Suppressor macrophage (primary cell): Measurements from ENCODE around the gene CAPZA2.
"Not testable (repeated sequence)": the region's sequence is repeated elsewhere in the genome, so short reads cannot be mapped to it uniquely, and the experiment has no call there.

Experiments
- DNase-seq, 4 experiments: peaks; one replicate each; pipeline ENCODE4 v3.0.0-alpha.2; 2020 to 2022

The CAPZA2 gene

DNA sequence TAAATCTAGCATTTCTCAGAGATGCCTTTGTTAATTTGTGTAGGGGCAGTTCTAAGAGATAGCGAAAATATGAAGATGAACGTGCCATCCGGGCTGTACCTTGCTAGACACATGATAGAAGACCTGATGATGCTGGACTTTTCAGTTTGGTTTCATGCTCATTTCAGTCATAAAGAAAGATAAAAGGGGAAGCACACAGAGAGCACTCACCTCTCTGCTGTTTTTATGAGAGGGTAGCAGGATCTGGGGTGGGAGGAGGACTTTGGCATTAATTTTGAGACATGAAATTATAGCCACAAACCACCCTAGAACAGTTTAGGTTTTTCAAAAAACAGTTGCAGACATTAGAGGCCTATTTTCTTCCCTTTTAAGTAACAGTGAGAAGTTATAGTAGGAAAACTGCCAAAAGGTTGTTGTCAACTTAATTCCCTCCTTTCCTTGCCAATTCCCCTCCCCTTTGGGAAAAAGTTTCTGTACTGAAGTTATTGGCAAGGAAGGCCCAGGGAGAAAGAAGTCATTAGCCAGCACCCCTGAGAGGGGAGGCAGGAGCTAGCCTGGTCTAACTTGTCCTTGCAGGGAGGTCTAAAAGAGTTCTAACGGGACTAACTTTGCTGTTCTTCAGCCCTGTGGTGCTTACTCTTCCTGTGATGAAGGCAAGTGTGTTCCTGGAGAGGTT, 93.6 kb downstream of the CAPZA2 start:
- DNase-seq, result no peak

DNA sequence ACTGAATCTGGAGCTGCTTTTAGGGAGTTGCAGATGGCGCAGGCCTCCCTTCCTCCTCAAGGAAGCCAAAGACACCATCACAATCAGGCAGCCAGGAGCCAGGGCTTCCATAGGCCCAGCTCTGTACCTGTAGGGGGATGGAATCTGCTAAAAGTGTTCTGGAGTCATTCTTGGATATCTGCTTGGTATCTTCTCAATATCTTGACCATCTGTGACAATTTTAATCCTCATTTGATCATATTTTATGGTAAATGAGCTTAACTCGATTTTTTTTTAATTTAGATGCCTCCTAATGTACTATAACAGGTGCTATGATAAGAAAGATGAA, 94.1 kb downstream of the CAPZA2 start:
- no peak for DNase-seq

DNA sequence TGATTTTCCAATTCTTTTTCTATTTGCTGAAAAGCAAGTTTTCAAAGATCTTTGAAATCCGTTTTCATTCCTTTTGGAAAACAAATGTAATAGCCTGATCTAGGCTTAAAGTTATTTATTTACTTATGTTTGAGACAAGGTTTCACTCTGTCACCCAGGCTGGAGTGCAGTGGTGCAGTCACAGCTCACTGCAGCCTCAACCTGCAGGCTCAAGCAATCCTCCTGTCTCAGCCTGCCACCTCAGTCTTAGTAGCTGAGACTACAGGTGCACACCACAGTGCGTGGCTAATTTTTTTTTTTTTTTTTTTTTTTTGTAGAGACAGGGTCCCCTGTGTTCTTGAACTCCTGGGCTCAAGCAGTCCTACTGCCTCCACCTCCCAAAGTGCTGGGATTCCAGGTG, 95.5 kb downstream of the CAPZA2 start:
- DNase-seq, result no peak

DNA sequence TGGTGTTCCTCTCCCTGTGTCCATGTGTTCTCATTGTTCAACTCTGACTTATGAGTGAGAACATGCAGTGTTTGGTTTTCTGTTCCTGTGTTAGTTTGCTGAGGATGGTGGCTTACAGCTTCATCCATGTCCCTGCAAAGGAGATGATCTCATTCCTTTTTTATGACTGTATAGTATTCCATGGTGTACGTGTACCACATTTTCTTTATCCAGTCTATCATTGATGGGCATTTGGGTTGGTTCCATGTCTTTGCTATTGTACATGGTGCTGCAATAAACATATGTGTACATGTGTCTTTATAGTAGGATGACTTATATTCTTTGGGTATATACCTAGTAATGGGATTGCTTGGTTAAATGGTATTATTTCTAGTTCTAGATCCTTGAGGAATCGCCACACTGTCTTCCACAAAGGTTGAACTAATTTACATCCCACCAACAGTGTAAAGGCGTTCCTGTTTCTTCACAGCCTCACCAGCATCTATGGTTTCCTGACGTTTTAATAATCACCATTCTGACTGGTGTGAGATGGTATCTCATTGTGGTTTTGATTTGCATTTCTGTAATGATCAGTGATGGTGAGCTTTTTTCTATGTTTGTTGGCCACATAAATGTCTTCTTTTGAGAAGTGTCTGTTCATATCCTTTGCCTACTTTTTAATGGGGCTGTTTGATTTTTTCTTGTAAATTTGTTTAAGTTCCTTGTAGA, 99.7 kb downstream of the CAPZA2 start:
- not testable (repeated sequence) for DNase-seq

DNA sequence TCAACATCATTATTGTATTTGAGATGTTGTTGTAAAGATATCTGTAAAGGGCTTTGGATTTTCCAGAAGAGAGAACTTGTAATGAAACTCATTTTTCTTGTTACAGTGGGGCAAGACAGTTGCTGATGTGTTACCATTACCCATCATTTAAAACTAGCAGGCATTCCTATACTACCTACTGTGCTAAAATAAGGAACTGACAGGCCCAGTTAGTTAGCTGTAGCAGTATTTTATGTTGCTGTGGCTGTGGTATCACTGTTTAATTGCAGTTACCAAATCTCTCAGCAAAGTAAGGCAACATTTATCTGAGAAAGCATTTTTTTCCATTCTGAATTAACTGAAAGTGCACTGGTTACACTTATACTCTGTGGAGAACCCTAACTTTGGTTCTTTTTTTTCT, 100.8 kb downstream of the CAPZA2 start:
- no peak for DNase-seq

DNA sequence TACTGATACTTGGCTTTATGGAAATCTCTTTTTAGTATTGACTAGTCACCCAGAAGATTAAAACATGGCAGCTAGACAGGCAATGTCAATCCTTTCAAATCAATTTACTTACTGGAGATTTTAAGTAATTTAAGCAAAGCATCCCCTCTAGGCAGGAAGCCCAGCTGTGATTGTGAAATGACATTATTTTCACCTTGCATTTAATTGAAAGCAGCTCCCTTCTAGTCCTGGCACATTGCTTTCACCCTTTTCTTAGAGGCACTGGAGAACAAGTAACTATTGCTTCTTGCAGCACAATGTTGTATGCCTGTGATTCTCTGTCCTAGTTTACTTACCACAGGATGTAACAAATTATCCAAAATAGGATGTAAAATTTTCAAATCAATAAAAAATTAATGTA, 104.2 kb downstream of the CAPZA2 start:
- no peak for DNase-seq

DNA sequence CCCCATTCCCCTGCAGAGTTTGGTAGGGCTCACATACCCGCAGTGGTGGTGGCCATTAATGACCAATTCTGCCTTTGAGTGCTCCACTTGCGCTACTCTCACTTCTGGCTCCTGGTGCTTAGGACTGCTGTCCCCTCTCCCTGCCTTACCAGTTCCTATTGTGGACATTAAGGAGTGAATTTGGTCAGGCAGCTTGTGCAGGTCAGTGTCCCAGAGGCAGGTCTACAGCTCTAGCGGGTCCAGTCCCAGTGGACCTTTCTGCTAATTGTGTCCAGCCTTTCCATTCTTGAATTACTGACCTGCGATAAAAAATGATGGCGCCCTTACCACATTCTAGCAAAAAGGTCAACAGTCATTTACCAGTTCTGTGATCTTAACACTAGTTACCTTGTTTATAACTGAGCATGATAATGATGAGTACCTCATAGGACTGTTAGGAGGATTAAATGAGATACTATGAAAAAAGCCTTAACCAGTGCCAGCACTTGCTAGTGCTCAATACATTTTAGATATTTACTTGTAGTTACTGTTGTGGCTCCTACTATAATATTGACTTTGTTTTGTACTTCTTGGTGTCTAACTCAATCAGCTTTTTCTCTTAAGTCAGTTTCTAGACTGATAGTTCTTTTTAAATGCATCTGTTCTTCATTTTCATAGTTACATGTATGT, 105.0 kb downstream of the CAPZA2 start:
- DNase-seq, result no peak

DNA sequence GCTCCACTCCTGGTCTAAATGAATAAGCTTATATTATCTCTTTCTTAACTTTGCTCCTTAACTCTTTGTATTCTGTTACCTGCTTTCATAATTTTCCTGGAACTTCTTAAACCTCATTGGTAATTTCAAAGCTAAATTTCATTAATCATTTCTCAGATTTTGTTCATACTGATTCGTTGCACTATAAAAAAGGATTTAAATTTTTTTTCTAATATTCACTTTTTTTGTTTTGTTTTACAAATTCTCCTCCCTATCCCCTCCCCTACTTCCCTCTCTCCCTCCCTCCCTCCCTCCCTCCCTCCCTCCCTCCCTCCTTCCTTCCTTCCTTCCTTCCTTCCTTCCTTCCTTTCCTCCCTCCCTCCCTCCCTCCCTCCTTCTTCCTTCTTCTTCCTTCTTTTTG, 105.6 kb downstream of the CAPZA2 start:
- DNase-seq, result no peak

DNA sequence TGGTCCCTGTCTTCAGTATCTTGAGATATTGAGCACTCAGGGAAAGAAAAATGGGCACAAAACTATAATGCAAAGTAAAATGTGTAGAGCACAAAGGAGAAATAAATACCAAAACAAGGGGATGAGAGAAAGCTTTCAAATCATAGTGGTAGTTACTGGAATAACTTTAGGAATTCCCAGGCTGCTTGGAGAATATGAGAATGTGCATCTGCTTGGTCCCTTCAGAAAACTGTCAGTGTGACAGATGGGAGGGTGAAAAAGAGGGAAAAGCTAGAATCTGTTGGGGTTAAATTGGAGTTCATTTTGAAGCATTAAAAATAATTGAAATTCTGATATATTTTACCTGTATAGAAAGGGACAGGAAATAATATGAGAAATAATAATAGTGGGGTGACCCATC, 106.2 kb downstream of the CAPZA2 start:
- DNase-seq, result no peak

DNA sequence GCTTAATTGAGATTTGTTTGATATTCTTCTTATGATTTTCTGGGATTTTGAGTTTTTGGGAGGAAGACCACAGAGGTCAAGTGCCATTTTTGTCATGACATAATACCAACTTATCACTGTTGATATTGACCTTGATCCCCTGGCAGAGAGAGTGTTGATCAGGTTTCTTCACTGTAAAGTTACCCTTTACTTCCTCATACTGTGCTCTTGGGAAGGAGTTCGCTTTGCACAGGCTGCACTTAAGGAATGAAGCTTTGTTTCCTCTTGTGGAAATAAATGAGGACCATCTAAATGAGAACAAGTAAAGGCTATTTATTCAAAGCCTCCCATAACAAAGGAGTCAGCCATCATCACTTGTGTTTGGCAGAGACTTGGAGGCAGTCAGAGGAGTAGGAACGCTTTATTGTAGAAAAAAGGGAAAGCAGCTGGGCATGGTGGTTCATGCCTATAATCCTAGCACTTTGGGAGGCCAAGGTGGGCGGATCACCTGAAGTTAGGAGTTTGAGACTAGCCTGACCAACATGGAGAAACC, 107.0 kb downstream of the CAPZA2 start:
- peak in 3 of 4 experiments; percentile 22 to 46 (median 41) for DNase-seq

DNA sequence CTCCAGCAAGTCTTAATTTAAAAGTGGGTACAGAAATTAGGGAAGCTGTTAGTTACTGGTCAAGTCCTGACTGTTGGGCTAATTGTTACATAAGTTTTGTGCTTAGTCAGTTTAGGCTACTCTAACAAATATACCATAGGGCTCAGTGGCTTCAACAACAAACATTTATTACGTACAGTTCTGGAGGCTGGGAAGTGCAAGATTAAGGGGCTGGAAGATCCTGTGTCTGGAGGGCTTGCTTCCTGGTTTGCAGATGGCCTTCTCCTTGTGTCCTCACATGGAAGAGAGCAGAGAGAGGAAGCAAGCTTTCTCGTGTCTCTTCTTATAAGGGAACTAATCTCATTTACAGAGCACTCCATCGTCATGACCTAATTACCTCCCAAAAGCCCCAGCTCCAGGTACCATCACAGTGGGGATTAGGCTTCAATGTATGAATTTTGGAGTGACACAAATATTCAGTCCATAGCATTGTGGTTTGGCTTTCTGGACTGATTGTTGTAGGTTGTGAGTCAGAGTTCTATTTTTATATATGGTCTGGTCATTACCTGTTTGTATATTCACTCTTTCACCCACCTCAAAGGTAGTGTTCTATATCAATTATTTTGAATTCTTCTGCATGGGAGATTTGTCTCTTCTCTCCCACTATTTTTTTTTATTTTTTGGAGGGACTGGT, 108.0 kb downstream of the CAPZA2 start:
- peak; percentile 48 to 66 (median 58) for DNase-seq

DNA sequence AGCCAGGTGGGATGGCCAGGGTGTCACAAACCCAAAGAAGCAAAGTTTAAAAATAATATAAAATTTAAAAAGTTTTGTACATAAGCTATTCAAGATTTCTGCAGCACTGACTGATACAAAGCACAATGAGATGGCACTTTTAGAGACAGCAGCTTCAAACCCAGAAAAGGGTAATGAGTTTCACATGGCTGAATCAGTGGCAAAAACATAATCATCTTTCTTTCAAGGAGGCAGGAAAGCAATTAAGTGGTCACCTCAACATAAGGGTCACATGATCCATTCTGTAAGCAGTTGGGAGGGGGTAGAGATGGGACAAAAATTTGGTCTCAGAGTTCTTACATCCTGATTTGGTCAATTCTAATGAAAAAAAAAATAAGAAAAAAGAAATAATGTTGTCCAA, 108.8 kb downstream of the CAPZA2 start:
- DNase-seq, result not testable (repeated sequence)
